Measurements from ENCODE around the gene ANKZF1. TPM values are rescaled to one million over a fixed set of nuclear protein-coding genes. Genes with fewer than 3 reads are reported as not detected.

Gene ANKZF1
- total RNA-seq, 1 donor = 35.1 TPM

DNA sequence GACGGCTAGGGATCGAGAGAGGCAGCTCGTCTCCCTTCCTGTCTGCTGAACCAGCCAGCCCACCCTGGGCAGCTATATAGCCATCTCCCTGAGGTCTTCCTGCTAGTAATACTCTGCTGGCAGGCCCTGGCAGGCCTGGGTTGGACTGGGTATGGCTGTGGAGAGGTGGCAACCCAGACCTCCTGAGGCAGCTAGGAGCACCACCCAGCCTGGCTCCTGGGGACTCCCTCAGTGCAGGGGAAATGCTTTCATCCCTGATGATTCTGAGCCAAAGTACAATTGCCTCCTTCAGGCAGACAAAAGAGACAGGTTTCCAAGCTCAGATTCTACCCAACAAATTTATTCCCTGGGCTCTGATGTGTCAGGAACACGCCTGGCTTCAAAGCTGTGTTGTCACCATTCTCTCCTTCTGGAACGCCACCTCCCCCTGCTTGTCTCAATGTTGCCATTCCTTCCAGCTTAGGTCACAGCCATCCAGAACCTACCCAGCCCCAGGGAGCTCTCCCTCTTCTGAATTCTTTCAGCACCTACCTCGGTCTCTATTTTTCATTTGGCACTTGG is 44.8 kb downstream of the ANKZF1 start:
- no peaks in the 10 kb centered on the region for H3K9me3 ChIP-seq (ENCODE audit: low read depth, low read length)
- peaks cover 33% of the 10 kb centered on the region for H3K4me1 ChIP-seq (ENCODE audit: insufficient read depth, low read length)
- peak overlapping the region; percentile 18 for H2AFZ ChIP-seq (ENCODE audit: low read length)
- H3K79me2 ChIP-seq (ENCODE audit: insufficient read depth, low read length) = no peaks in the 10 kb centered on the region
- no peaks in the 10 kb centered on the region for H3K27me3 ChIP-seq (ENCODE audit: insufficient read depth, low read length)
- TF ChIP-seq, protein P1, sequence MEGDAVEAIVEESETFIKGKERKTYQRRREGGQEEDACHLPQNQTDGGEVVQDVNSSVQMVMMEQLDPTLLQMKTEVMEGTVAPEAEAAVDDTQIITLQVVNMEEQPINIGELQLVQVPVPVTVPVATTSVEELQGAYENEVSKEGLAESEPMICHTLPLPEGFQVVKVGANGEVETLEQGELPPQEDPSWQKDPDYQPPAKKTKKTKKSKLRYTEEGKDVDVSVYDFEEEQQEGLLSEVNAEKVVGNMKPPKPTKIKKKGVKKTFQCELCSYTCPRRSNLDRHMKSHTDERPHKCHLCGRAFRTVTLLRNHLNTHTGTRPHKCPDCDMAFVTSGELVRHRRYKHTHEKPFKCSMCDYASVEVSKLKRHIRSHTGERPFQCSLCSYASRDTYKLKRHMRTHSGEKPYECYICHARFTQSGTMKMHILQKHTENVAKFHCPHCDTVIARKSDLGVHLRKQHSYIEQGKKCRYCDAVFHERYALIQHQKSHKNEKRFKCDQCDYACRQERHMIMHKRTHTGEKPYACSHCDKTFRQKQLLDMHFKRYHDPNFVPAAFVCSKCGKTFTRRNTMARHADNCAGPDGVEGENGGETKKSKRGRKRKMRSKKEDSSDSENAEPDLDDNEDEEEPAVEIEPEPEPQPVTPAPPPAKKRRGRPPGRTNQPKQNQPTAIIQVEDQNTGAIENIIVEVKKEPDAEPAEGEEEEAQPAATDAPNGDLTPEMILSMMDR (IDR thresholded peaks at IDR 0.05; ENCODE audit: extremely low read depth, low read depth, low read length) = no peak
- peak overlapping the region; percentile 11 for H3K4me3 ChIP-seq (ENCODE audit: insufficient read depth, low read length)
- no peaks in the 10 kb centered on the region for H3K36me3 ChIP-seq (ENCODE audit: insufficient read depth, low read length)
- H3K4me2 ChIP-seq (ENCODE audit: insufficient read depth, low read length) = peak overlapping the region; percentile 58
- H3K27ac ChIP-seq (ENCODE audit: low read depth, low read length) = peak overlapping the region; percentile 90
- DNase-seq (ENCODE audit: insufficient read length, low spot score, missing footprints) = peak; percentile 91
- H4K20me1 ChIP-seq (ENCODE audit: insufficient read depth, low read length) = no peaks in the 10 kb centered on the region

DNA sequence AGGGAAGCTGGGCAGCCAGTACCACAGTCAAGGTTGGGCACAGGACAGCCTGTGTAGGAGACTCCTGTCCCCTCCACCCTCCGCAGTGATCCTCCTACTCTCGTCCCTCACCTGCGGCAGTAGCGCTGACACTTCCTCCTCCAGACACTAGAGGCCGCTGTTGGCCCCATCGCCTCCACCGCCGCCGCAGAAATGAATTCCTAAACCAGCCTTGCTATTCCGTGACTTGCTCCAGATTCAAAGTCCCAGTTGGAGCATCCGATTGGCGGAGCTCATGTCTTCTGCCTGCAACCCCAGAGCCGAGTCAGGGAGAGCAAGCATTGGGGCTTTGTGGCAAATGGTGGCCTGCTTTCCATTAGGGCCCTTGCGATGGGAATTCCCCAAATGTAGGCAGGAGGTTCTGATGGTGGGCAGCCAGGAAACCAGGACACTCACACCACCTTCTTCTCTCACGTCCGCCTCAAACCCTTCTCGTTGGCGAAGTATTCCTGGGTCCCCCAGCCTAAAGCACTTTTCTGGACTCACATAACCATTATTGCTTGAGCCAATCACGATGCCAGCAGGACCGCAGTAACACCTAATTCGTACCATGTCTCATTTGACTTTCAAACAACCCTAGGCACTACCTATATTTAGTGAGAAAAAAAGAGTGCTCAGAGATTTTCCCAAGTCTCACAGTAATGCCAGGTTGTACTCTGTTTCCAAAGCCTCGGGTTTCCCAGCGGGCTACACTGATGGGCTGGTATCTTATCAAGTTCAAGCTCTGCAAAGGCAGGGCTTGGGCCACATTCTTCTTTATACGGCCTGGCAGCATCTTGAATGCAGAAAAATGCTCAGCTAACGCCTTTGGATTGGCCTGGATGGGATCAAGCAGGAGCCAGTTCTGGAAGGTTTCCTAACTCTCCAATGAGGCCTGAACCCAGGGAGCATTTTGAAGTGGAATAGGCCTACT is 48.4 kb downstream of the ANKZF1 start:
- Histone ChIP-seq H3K36me3 (ENCODE audit: insufficient read depth, low read length) (peaks cover 22% of the 10 kb centered on the region), H2AFZ (ENCODE audit: low read length) (peak overlapping the region; percentile 91), H3K79me2 (ENCODE audit: insufficient read depth, low read length) (peaks cover 15% of the 10 kb centered on the region), H3K4me2 (ENCODE audit: insufficient read depth, low read length) (peak overlapping the region; percentile 81), H3K4me1 (ENCODE audit: insufficient read depth, low read length) (peaks cover 40% of the 10 kb centered on the region), H3K27ac (ENCODE audit: low read depth, low read length) (peak overlapping the region; percentile 97), H3K27me3 (ENCODE audit: insufficient read depth, low read length) (no peaks in the 10 kb centered on the region), H3K4me3 (ENCODE audit: insufficient read depth, low read length) (peak overlapping the region; percentile 75), H4K20me1 (ENCODE audit: insufficient read depth, low read length) (peaks cover 2% of the 10 kb centered on the region), H3K9me3 (ENCODE audit: low read depth, low read length) (no peaks in the 10 kb centered on the region)
- TF ChIP-seq, protein P1 (IDR thresholded peaks at IDR 0.05; ENCODE audit: extremely low read depth, low read depth, low read length) = peak; percentile 99
- DNase-seq (ENCODE audit: insufficient read length, low spot score, missing footprints) = peak; percentile 92

DNA sequence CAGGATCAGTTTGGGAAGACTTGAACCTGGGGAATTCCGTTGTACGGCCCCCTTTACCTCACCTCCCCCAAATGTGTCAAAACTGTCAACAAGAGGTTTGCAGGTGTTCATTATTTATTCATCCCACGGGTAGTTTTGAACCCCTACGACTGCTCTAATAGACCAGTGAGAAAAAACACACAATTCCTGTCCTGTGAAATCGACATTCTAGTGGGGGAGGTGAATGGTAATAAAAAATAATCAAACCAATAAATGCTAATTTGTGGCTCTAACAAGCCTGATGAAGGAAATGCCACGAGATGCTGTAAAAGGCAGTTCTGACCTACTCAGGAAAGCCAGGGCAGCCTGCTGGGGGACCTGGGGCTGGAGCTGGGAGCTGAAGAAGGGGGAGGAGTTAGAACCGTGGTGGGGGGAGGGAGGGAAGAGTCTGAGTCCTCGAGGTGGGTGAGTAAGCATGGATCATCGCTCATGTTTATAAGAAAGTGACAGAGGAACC is 49.1 kb downstream of the ANKZF1 start:
- H3K27me3 ChIP-seq (ENCODE audit: insufficient read depth, low read length) = no peaks in the 10 kb centered on the region
- H4K20me1 ChIP-seq (ENCODE audit: insufficient read depth, low read length) = peaks cover 2% of the 10 kb centered on the region
- H3K4me2 ChIP-seq (ENCODE audit: insufficient read depth, low read length) = peak overlapping the region; percentile 81
- peak overlapping the region; percentile 97 for H3K27ac ChIP-seq (ENCODE audit: low read depth, low read length)
- H3K4me1 ChIP-seq (ENCODE audit: insufficient read depth, low read length) = peaks cover 37% of the 10 kb centered on the region
- H3K9me3 ChIP-seq (ENCODE audit: low read depth, low read length) = no peaks in the 10 kb centered on the region
- peaks cover 15% of the 10 kb centered on the region for H3K79me2 ChIP-seq (ENCODE audit: insufficient read depth, low read length)
- DNase-seq (ENCODE audit: insufficient read length, low spot score, missing footprints) = no peak
- TF ChIP-seq, protein P1 (IDR thresholded peaks at IDR 0.05; ENCODE audit: extremely low read depth, low read depth, low read length) = no peak
- peak overlapping the region; percentile 2 for H2AFZ ChIP-seq (ENCODE audit: low read length)
- peaks cover 26% of the 10 kb centered on the region for H3K36me3 ChIP-seq (ENCODE audit: insufficient read depth, low read length)
- H3K4me3 ChIP-seq (ENCODE audit: insufficient read depth, low read length) = peak overlapping the region; percentile 75

All from osteoblast (primary cell).